Measurements from ENCODE around the gene SPTBN5.

Gene SPTBN5

GRCh38 chr15:41819455-41820050 is 74.3 kb downstream of the SPTBN5 start:
- no peak for DNase-seq (ENCODE audit: low read depth)
- no peak for TF ChIP-seq CTCF (IDR thresholded peaks at IDR 0.05; ENCODE audit: low read length, missing control alignments)
- no peak overlapping the region for H3K4me3 ChIP-seq (replicated peaks; ENCODE audit: low read depth, low read length)

GRCh38 chr15:41817781-41818180 is 76.1 kb downstream of the SPTBN5 start:
- H3K4me3 ChIP-seq (replicated peaks; ENCODE audit: low read depth, low read length): no peak overlapping the region
- DNase-seq (ENCODE audit: low read depth): no peak
- TF ChIP-seq CTCF (IDR thresholded peaks at IDR 0.05; ENCODE audit: low read length, missing control alignments): no peak

- H3K4me3 ChIP-seq (replicated peaks; ENCODE audit: low read depth, low read length): no peak overlapping the region
- TF ChIP-seq CTCF (IDR thresholded peaks at IDR 0.05; ENCODE audit: low read length, missing control alignments): no peak
- no peak for DNase-seq (ENCODE audit: low read depth)
These were observed 76.5 kb downstream of the SPTBN5 start for GRCh38 chr15:41817327-41817726.

- TF ChIP-seq CTCF (IDR thresholded peaks at IDR 0.05; ENCODE audit: low read length, missing control alignments): no peak
- H3K4me3 ChIP-seq (replicated peaks; ENCODE audit: low read depth, low read length): no peak overlapping the region
- DNase-seq (ENCODE audit: low read depth): no peak
These were observed 77.1 kb downstream of the SPTBN5 start for GRCh38 chr15:41816788-41817187.

- DNase-seq (ENCODE audit: low read depth): no peak
- TF ChIP-seq CTCF (IDR thresholded peaks at IDR 0.05; ENCODE audit: low read length, missing control alignments): no peak
- H3K4me3 ChIP-seq (replicated peaks; ENCODE audit: low read depth, low read length): no peak overlapping the region
These were observed 79.3 kb downstream of the SPTBN5 start for GRCh38 chr15:41814534-41814933.

GRCh38 chr15:41813426-41813825 is 80.4 kb downstream of the SPTBN5 start:
- no peak overlapping the region for H3K4me3 ChIP-seq (replicated peaks; ENCODE audit: low read depth, low read length)
- DNase-seq (ENCODE audit: low read depth): no peak
- TF ChIP-seq CTCF (IDR thresholded peaks at IDR 0.05; ENCODE audit: low read length, missing control alignments): no peak

GRCh38 chr15:41812820-41813375 is 81.0 kb downstream of the SPTBN5 start:
- H3K4me3 ChIP-seq (replicated peaks; ENCODE audit: low read depth, low read length): no peak overlapping the region
- no peak for DNase-seq (ENCODE audit: low read depth)
- no peak for TF ChIP-seq CTCF (IDR thresholded peaks at IDR 0.05; ENCODE audit: low read length, missing control alignments)

All from fibroblast of pulmonary artery (primary cell).